Measurements from ENCODE around the gene PCDHGB3.
"Not testable (repeated sequence)": the region's sequence is repeated elsewhere in the genome, so short reads cannot be mapped to it uniquely, and the experiment has no call there.

PCDHGB3 gene

DNA sequence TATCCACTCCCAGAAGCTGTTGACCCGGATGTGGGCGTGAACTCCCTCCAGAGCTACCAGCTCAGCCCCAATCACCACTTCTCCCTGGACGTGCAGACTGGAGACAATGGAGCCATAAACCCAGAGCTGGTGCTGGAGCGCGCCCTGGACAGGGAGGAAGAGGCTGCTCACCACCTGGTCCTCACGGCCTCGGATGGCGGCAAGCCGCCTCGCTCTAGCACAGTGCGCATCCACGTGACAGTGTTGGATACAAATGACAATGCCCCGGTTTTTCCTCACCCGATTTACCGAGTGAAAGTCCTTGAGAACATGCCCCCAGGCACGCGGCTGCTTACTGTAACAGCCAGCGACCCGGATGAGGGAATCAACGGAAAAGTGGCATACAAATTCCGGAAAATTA, 23.2 kb downstream of the PCDHGB3 start:
- DNase-seq, result no peak

GRCh38 chr5:141394401-141395187, 24.6 kb downstream of the PCDHGB3 start:
- DNase-seq, result not testable (repeated sequence)

DNA sequence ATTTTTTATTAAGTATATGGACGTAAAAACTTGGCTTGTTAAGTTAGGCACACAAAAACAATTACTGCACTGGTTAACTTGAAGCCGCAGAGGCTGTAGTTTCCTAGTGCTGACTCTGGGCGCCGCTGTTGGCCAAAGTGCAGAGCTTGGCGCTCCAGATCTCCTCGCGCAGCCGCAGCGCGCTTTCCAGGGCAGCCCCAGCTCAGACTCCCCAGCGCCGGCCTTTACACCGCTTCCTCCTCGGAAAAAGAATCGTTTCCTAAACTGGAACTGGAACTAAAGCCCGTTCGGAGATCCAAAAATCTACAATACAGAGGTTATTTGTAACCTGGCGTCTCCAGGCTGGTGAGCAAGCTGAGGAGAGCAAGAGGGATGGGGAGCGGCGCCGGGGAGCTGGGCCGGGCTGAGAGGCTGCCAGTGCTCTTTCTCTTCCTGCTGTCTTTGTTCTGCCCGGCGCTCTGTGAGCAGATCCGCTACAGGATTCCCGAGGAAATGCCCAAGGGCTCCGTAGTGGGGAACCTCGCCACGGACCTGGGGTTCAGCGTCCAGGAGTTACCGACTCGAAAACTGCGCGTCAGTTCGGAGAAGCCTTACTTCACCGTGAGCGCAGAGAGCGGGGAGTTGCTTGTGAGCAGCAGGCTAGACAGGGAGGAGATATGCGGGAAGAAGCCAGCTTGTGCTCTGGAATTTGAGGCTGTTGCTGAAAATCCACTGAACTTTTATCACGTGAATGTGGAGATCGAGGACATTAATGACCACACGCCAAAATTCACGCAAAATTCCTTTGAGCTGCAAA, 27.9 kb downstream of the PCDHGB3 start, which contains the start of gene PCDHGB5:
Gene PCDHGB5 (plus strand): TSS at position 192 of the 796 bp plus-strand sequence. CDS start 181 bp downstream, at position 373.
- not testable (repeated sequence) for DNase-seq

- no peak for DNase-seq
Measured at GRCh38 chr5:141398608-141399007, 28.6 kb downstream of the PCDHGB3 start.

- no peak for DNase-seq
Measured at GRCh38 chr5:141399555-141400258, 29.7 kb downstream of the PCDHGB3 start.

DNA sequence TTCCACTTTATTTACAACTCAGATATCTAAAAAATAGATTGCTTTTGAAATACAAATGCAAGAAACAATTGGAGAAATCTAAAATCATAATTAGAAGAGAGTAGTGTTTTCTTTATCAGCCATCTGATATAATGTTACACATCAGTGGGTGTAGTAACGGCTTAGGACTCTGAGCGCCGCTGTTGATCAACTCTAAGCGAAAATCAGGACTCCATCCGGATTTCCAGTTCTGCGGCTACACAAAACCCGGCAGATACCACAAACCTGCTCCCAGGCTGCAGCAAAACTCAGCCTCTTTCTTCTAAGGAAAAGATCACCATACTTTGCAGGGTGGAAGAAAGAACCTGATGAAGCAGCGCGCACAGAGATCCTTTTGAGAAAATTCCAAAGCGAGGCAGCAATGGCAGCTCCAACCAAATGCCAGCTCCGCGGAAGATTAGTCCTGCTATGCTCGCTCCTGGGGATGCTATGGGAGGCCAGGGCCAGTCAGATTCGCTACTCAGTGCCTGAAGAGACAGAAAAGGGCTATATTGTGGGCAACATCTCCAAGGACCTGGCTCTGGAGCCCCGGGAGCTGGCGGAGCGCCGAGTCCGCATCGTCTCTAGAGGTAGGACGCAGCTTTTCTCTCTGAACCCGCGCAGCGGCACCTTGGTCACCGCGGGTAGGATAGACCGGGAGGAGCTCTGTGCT, 32.7 kb downstream of the PCDHGB3 start, which contains the start of gene PCDHGA9:
Gene PCDHGA9 (plus strand): TSS at position 226 of the 691 bp plus-strand sequence. CDS start 175 bp downstream, at position 401.
- no peak for DNase-seq

DNA sequence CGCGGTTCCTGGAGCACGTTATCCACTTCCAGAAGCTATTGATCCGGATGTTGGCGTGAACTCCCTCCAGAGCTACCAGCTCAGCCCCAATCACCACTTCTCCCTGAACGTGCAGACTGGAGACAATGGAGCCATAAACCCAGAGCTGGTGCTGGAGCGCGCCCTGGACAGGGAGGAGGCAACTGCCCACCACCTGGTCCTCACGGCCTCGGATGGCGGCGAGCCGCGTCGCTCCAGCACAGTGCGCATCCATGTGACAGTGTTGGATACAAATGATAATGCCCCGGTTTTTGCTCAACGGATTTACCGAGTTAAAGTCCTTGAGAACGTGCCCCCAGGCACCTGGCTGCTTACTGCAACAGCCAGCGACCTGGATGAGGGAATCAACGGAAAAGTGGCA, 33.3 kb downstream of the PCDHGB3 start:
- no peak for DNase-seq

DNA sequence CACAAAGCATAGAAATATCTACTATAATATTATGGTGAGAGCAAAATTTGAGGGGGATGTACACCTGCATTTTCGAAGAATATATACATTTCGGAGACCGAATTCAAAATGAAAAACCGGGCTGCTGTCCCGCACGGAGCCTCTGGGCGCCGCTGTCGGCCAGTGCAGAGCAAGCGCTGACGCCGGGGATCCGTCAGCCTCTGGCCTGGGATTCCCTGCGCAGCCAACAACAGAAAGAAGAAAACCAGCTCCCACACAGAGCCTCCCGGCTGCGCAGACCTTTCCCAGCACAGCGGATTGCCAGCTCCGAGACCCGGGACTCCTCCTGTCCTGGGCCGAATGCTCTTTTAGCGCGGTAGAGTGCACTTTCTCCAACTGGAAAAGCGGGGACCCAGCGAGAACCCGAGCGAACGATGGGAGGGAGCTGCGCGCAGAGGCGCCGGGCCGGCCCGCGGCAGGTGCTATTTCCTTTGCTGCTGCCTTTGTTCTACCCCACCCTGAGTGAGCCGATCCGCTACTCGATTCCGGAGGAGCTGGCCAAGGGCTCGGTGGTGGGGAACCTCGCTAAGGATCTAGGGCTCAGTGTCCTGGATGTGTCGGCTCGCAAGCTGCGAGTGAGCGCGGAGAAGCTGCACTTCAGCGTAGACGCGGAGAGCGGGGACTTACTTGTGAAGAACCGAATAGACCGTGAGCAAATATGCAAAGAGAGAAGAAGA, 37.9 kb downstream of the PCDHGB3 start, which contains the start of gene PCDHGB6:
Gene PCDHGB6 (plus strand): TSS at position 232 of the 716 bp plus-strand sequence. CDS start 182 bp downstream, at position 414.
- DNase-seq, result not testable (repeated sequence)

DNA sequence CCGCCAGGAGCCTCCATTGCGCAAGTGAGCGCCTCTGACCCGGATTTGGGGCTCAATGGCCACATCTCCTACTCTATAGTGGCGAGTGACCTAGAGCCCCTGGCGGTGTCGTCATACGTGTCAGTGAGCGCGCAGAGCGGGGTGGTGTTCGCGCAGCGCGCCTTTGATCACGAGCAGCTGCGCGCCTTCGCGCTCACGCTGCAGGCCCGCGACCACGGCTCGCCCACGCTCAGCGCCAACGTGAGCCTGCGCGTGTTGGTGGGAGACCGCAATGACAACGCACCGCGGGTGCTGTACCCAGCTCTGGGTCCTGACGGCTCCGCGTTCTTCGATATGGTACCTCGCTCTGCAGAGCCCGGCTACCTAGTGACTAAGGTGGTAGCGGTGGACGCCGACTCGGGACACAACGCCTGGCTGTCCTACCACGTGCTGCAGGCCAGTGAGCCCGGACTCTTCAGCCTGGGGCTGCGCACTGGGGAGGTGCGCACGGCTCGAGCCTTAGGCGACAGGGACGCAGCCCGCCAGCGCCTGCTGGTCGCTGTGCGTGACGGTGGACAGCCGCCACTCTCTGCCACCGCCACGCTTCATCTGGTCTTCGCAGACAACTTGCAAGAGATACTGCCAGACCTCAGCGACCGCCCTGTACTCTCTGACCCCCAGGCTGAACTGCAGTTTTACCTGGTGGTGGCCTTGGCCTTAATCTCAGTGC, 39.7 kb downstream of the PCDHGB3 start:
- no peak for DNase-seq

GRCh38 chr5:141411575-141411974, 41.5 kb downstream of the PCDHGB3 start:
- DNase-seq, result no peak

- no peak for DNase-seq
Measured at GRCh38 chr5:141412854-141413539, 43.0 kb downstream of the PCDHGB3 start, which contains the start of gene PCDHGA10. PCDHGA10 (plus strand) TSS chr5:141412987; CDS start chr5:141413176, 189 bp downstream.

DNA sequence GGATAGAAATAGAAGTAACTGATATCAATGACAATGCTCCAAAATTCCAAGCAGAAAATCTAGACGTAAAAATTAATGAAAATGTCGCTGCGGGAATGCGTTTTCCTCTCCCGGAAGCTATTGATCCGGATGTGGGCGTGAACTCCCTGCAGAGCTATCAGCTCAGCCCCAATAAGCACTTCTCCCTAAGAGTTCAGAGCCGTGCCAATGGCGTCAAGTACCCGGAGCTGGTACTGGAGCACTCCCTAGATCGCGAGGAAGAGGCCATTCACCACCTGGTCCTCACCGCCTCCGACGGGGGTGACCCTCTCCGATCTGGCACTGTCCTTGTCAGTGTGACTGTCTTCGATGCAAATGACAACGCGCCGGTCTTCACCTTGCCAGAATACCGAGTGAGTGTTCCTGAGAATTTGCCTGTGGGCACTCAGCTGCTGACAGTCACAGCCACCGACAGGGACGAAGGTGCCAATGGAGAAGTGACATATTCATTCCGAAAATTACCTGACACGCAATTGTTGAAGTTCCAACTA, 43.6 kb downstream of the PCDHGB3 start:
- no peak for DNase-seq

DNA sequence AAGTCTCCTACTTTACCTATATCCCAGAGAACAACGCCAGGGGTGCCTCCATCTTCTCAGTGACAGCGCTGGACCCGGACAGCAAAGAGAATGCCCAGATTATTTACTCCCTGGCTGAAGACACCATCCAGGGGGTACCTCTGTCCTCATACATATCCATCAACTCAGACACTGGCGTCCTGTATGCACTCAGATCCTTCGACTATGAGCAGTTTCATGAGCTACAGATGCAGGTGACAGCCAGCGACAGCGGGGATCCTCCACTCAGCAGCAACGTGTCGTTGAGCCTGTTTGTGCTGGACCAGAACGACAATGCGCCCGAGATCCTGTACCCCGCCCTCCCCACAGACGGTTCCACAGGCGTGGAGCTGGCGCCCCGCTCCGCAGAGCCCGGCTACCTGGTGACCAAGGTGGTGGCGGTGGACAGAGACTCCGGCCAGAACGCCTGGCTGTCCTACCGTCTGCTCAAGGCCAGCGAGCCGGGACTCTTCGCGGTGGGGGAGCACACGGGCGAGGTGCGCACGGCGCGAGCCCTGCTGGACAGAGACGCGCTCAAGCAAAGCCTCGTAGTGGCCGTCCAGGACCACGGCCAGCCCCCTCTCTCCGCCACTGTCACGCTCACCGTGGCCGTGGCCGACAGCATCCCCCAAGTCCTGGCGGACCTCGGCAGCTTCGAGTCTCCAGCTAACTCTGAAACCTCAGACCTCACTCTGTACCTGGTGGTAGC, 44.7 kb downstream of the PCDHGB3 start:
- not testable (repeated sequence) for DNase-seq

- DNase-seq, result not testable (repeated sequence)
Measured at GRCh38 chr5:141415275-141415618, 45.2 kb downstream of the PCDHGB3 start.

GRCh38 chr5:141417494-141418172, 47.6 kb downstream of the PCDHGB3 start, which contains the start of gene PCDHGB7:
PCDHGB7 (plus strand) TSS chr5:141417677; CDS start chr5:141417860, 183 bp downstream.
- not testable (repeated sequence) for DNase-seq

DNA sequence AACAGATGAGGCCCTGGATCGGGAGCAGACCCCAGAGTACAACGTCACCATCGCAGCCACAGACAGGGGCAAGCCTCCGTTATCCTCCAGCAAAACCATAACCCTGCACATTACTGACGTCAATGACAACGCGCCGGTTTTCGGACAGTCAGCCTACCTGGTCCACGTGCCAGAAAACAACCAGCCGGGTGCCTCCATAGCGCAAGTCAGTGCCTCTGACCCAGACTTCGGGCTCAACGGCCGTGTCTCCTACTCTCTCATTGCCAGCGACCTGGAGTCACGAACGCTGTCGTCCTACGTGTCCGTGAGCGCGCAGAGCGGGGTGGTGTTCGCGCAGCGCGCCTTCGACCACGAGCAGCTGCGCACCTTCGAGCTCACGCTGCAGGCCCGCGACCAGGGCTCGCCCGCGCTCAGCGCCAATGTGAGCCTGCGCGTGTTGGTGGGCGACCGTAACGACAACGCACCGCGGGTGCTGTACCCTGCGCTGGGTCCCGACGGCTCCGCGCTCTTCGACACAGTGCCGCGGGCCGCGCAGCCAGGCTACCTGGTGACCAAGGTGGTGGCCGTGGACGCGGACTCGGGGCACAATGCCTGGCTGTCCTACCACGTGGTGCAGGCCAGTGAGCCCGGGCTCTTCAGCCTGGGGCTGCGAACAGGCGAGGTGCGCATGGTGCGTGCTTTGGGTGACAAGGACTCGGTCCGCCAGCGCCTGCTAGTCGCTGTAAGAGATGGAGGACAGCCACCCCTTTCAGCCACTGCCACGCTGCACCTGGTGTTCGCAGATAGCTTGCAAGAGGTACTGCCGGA, 49.2 kb downstream of the PCDHGB3 start:
- DNase-seq, result no peak

DNA sequence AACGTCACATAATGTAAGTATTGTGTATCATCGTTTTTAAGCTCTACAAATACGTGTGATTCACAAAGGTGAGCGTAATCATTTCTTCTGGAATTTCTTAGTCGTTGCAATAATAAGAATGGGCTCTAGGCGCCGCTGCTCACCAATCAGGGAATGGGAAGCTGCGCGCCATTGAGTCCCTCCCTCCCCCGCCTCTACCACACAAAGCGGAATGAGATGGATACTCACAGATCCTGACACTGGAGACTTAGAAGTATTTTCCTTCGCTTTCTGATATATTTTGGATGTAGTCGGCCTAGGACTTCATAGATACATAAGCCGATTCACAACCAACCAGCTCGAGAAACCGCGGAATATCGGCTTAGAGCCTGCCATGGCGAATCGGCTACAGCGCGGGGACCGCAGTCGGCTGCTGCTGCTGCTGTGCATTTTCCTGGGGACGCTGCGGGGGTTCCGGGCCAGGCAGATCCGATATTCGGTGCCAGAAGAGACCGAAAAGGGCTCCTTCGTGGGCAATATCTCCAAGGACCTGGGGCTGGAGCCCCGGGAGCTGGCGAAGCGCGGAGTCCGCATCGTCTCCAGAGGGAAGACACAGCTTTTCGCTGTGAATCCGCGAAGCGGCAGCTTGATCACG, 50.9 kb downstream of the PCDHGB3 start, which contains the start of gene PCDHGA11:
Gene PCDHGA11 (plus strand): TSS at position 197 of the 634 bp plus-strand sequence. CDS start 177 bp downstream, at position 374.
- DNase-seq, result no peak
